K562 (cell line): Measurements from ENCODE around the gene ATP5F1D. TPM values are rescaled to one million over a fixed set of nuclear protein-coding genes. Genes with fewer than 3 reads are reported as not detected.

ENCODE experiments used
- ATAC-seq: fragments of 200-7000 bp; cut with Tn5 transposase; 3 replicates; pipeline ENCODE4 v1.9.1; 2020; ENCODE audit warnings: moderate library complexity
- BruUV-seq: library from RNA; stranded (reverse); fragments of 400-500 nt; replicated peaks from 2 replicates; lab custom pipeline; 2021; lab: Mats Ljungman, UMichigan
- CTCF ChIA-PET: fragments of 300-600 bp; formaldehyde crosslinking; extraction: SDS; loops from one replicate; lab custom pipeline; 2021; ENCODE audit warnings: low intra/inter-chr PET ratio; lab: Yijun Ruan, JAX
- POLR2A ChIA-PET: fragments of 300-600, 350-650 bp; sonication (Branson Sonifier 250); formaldehyde crosslinking; extraction: SDS; loops from one replicate; lab custom pipeline; 2021; ENCODE audit warnings: antibody characterized with exemption, inconsistent platforms; lab: Yijun Ruan, JAX
- DNase-seq, 4 experiments: peaks; one replicate each; pipeline versions ENCODE4 v3.0.0 to v3.0.0-alpha.2; 2011 to 2018; ENCODE audit warnings: low spot score in 3 of 4, mixed read lengths in 3 of 4; ENCODE audit errors: extremely low read depth in 1 of 4
- FAIRE-seq: peaks from 2 replicates; lab custom pipeline; 2011; peaks lifted over from hg19 to GRCh38; lab: Jason Lieb, UNC
- H2AFZ ChIP-seq: 2 replicates; pipeline ENCODE4 v1.6.0; 2011; ENCODE audit warnings: low read depth, low read length, control low read depth, inconsistent platforms
- H3K27ac ChIP-seq: fragments of 200-600 bp; 3 replicates; pipeline ENCODE4 v1.8.0; 2011; ENCODE audit warnings: low read depth, mild to moderate bottlenecking, control low read depth, inconsistent platforms, low read length, moderate library complexity, mixed read lengths; ENCODE audit errors: extremely low read depth
- H3K27me3 ChIP-seq, 2 experiments: fragments of 300-600 bp in 1 of 2; 2 replicates in 1 of 2; 3 replicates in 1 of 2; pipeline versions ENCODE4 v1.6.0 to v1.8.0; 2011; ENCODE audit warnings: inconsistent platforms in 2 of 2, low read length in 2 of 2, mild to moderate bottlenecking in 1 of 2, mixed read lengths in 1 of 2, moderate library complexity in 1 of 2; ENCODE audit not compliant: control insufficient read depth in 2 of 2, insufficient read depth in 2 of 2
- H3K36me3 ChIP-seq: fragments of 300-600 bp; 3 replicates; pipeline ENCODE4 v1.8.0; 2011; ENCODE audit warnings: mild to moderate bottlenecking, low read length, inconsistent platforms; ENCODE audit not compliant: control insufficient read depth, insufficient read depth
- H3K4me1 ChIP-seq, 2 experiments: fragments of 200-600 bp in 1 of 2; replicated peaks in 1 of 2; 2 replicates in 1 of 2; 3 replicates in 1 of 2; pipeline versions ENCODE4 v1.5.1 to v1.8.0; 2011; ENCODE audit warnings: inconsistent platforms in 2 of 2, low read length in 2 of 2, mild to moderate bottlenecking in 1 of 2, mixed read lengths in 1 of 2, moderate library complexity in 1 of 2; ENCODE audit not compliant: control insufficient read depth in 2 of 2, insufficient read depth in 2 of 2
- H3K4me2 ChIP-seq: 2 replicates; pipeline ENCODE4 v1.6.1; 2011; ENCODE audit warnings: low read length, control low read depth, inconsistent platforms, mixed read lengths; ENCODE audit not compliant: insufficient read depth
- H3K4me3 ChIP-seq: fragments of 200-600 bp; sonication (generic), shearing (Covaris generic); 2 replicates; pipeline ENCODE4 v1.5.1; 2016; ENCODE audit warnings: control low read depth, inconsistent platforms
- H3K79me2 ChIP-seq: fragments of 200-600 bp; 3 replicates; pipeline ENCODE4 v1.8.0; 2011; ENCODE audit warnings: low read length, inconsistent platforms; ENCODE audit not compliant: control insufficient read depth, insufficient read depth
- H3K9ac ChIP-seq, 2 experiments: 2 replicates each; pipeline versions ENCODE4 v1.6.0 to v1.6.1; 2011; ENCODE audit warnings: low read depth in 2 of 2, low read length in 2 of 2, control low read depth in 1 of 2, inconsistent platforms in 1 of 2, mild to moderate bottlenecking in 1 of 2, mixed read lengths in 1 of 2; ENCODE audit not compliant: insufficient read depth in 1 of 2
- H3K9me1 ChIP-seq: one replicate; pipeline ENCODE4 v1.6.0; 2011; ENCODE audit warnings: inconsistent platforms, mild to moderate bottlenecking, low read length, moderate library complexity; ENCODE audit not compliant: control insufficient read depth, insufficient read depth
- H3K9me3 ChIP-seq: replicated peaks from 2 replicates; pipeline ENCODE4 v1.5.1; 2011; ENCODE audit warnings: low read depth, low read length, inconsistent platforms; ENCODE audit not compliant: control insufficient read depth, insufficient read depth
- H4K20me1 ChIP-seq: replicated peaks from 2 replicates; pipeline ENCODE4 v1.6.1; 2011; ENCODE audit warnings: low read length, inconsistent platforms, mixed read lengths; ENCODE audit not compliant: control insufficient read depth, insufficient read depth
- ATF4 ChIP-seq: fragments of 450-650 bp; formaldehyde crosslinking; IDR thresholded peaks from 2 replicates; pipeline ENCODE4 v1.4.0; 2022; ENCODE audit warnings: mild to moderate bottlenecking, moderate library complexity
- CHD1 ChIP-seq: fragments of 200-600 bp; sonication (generic); IDR thresholded peaks from one replicate; pipeline ENCODE4 v1.6.1; 2012; ENCODE audit warnings: mild to moderate bottlenecking, moderate library complexity, low read length, inconsistent platforms
- HDGF ChIP-seq: fragments of 450-650 bp; IDR thresholded peaks from 2 replicates; pipeline ENCODE4 v1.6.1; 2016
- KDM5B ChIP-seq: fragments of 200-600 bp; sonication (generic); IDR thresholded peaks from 2 replicates; pipeline ENCODE4 v1.6.1; 2012; ENCODE audit warnings: low read depth, mild to moderate bottlenecking, moderate library complexity, low read length, control low read depth, inconsistent platforms; ENCODE audit not compliant: insufficient replicate concordance
- MLLT1 ChIP-seq, 2 experiments: fragments of 450-650 bp; IDR thresholded peaks; 2 replicates each; pipeline ENCODE4 v1.6.1; 2016
- NBN ChIP-seq: fragments of 450-650 bp; IDR thresholded peaks from 2 replicates; pipeline ENCODE4 v1.6.1; 2016; ENCODE audit warnings: low read depth, mild to moderate bottlenecking
- NKRF ChIP-seq: fragments of 450-650 bp; IDR thresholded peaks from 2 replicates; pipeline ENCODE4 v1.6.1; 2016; ENCODE audit warnings: borderline replicate concordance
- RUNX1 ChIP-seq: sonication (generic); IDR thresholded peaks from 2 replicates; pipeline ENCODE4 v1.6.1; 2016; ENCODE audit warnings: antibody characterized with exemption, low read depth
- STAG1 ChIP-seq: sonication (generic); formaldehyde crosslinking; IDR thresholded peaks from 2 replicates; pipeline ENCODE4 v1.5.0; 2020; ENCODE audit warnings: missing genetic modification reagents, borderline replicate concordance
- TEAD1 ChIP-seq, 2 experiments: fragments of 450-650 bp in 1 of 2; sonication (generic) in 1 of 2; formaldehyde crosslinking; IDR thresholded peaks; 2 replicates each; pipeline versions ENCODE4 v1.4.0 to v1.8.0; 2020 to 2022; ENCODE audit warnings: mild to moderate bottlenecking in 2 of 2, missing genetic modification reagents in 1 of 2
- TOE1 ChIP-seq, 2 experiments: fragments of 450-650 bp in 1 of 2; sonication (generic) in 1 of 2; formaldehyde crosslinking in 1 of 2; IDR thresholded peaks; 2 replicates each; pipeline versions ENCODE4 v1.7.1 to v1.8.0; 2016 to 2022; ENCODE audit warnings: borderline replicate concordance in 2 of 2, mild to moderate bottlenecking in 2 of 2, antibody characterized with exemption in 1 of 2, inconsistent platforms in 1 of 2, low read depth in 1 of 2, missing genetic modification reagents in 1 of 2, moderate library complexity in 1 of 2
- ZKSCAN3 ChIP-seq: fragments of 250-450 bp; sonication (Bioruptor Pico); IDR thresholded peaks from 2 replicates; pipeline ENCODE4 v1.4.0; 2020
- ZNF41 ChIP-seq: fragments of 250-450 bp; sonication (Bioruptor Pico); conservative IDR thresholded peaks from 2 replicates; pipeline ENCODE4 v1.4.0; 2020; ENCODE audit warnings: mild to moderate bottlenecking
- ZNF77 ChIP-seq: fragments of 250-450 bp; sonication (Bioruptor Pico); IDR thresholded peaks from 2 replicates; pipeline ENCODE4 v1.5.0; 2020
- whole genome bisulfite sequencing: fragments of 100-300 bp; shearing (Covaris generic); methylation state at CpG from one replicate; pipeline ENCODE4 v1.1.6; 2016; ENCODE audit warnings: low coverage, mixed read lengths; ENCODE audit not compliant: insufficient coverage; ENCODE audit errors: missing lambda C conversion rate; 5-methylcytosine and 5-hydroxymethylcytosine counted together
- in situ Hi-C: fragments of 300-500 bp; cut with MboI; formaldehyde crosslinking; loops from 4 replicates; pipeline ENCODE4 v1.15.0; 2018; ENCODE audit warnings: inconsistent platforms, mixed read lengths
- intact Hi-C: fragments of 100-400 bp; cut with micrococcal nuclease; formaldehyde crosslinking; loops from 2 replicates; pipeline ENCODE4 v1.14.2; 2022
- polyA plus RNA-seq, 8 experiments: library from polyadenylated mRNA; depleted of rRNA in 4 of 8; stranded (reverse) in 5 of 8; unstranded in 3 of 8; fragments of >200 nt; fragmentation: Nextera tagmentation in 2 of 8; fragmentation: Illumina TruSeq in 1 of 8; extraction: Ambion mirVana in 2 of 8; extraction: Trizol in 1 of 8; gene quantifications; 2 replicates each; pipeline versions ENCODE4 v1.2.1 to v1.2.3, GENCODE V29; 2011 to 2014; ENCODE audit warnings: inconsistent platforms in 1 of 8, missing spikeins in 1 of 8
- total RNA-seq, 7 experiments: library from RNA; depleted of rRNA in 6 of 7; stranded (reverse); fragments of >200 nt in 6 of 7; fragmentation: Illumina TruSeq in 2 of 7; extraction: Trizol in 2 of 7; gene quantifications; 2 replicates each; pipeline versions ENCODE4 v1.2.1 to v1.2.3, GENCODE V29; 2011 to 2021; ENCODE audit warnings: low replicate concordance in 1 of 7

The ATP5F1D gene
- total and polyA plus RNA-seq, 9 of the 15 experiments (the other 6 are each of a cell fraction or from before 2014, with no cell fraction given), result 3.9 to 409 (median 36.8) TPM

GRCh38 chr19:1206150-1206863, 35.2 kb upstream of the ATP5F1D start (continued):
- TF ChIP-seq TOE1 (IDR thresholded peaks at IDR 0.05; ENCODE audit: borderline replicate concordance) (no peak), TOE1 (CRISPR knock-in tag; IDR thresholded peaks at IDR 0.05; ENCODE audit: borderline replicate concordance, low read depth) (no peak)

GRCh38 chr19:1206864-1207450, 34.6 kb upstream of the ATP5F1D start:
- H3K4me2 ChIP-seq, result peak overlapping the region; percentile 96
- peaks cover 44 to 86% of the 10 kb centered on the region in 2 experiments for H3K4me1 ChIP-seq
- FAIRE-seq (no peak), DNase-seq (peak in 1 of 4 experiments; percentile 45), ATAC-seq (no peak; the same call in 1 of the 3 replicates)
- ChIA-PET CTCF (interaction anchor here (0.6 kb wide), 1 partner anchor 283 kb away, joined by 3 read pairs; no protein-coding TSS in a partner anchor), POLR2A (interaction anchor here (0.6 kb wide), 1 partner anchor 211 kb away, joined by 3 read pairs; no protein-coding TSS in a partner anchor)
- peaks cover 60% of the 10 kb centered on the region for H3K79me2 ChIP-seq
- 1% methylated on average over 30 of the region's 38 CpGs for whole genome bisulfite sequencing
- H3K27me3 ChIP-seq, result no peaks in the 10 kb centered on the region
- peaks cover 32% of the 10 kb centered on the region for H4K20me1 ChIP-seq
- intact Hi-C loops, result no loop called here
- H3K9ac ChIP-seq, result peak overlapping the region; percentile 81 to 96
- H3K9me3 ChIP-seq, result no peaks in the 10 kb centered on the region
- peaks cover 12% of the 10 kb centered on the region for H3K9me1 ChIP-seq
- TSS peak; percentile 65 for BruUV-seq
- H3K36me3 ChIP-seq, result peaks cover 38% of the 10 kb centered on the region; the same call in 2 of the 3 replicates
- H3K27ac ChIP-seq, result peak overlapping the region; percentile 91
- peak overlapping the region; percentile 83 for H3K4me3 ChIP-seq
- H2AFZ ChIP-seq, result no peak overlapping the region
- in situ Hi-C loops, result no loop called here
- peak in 1 of 2 experiments; percentile 35; a peak in 1 of 4 replicates for TF ChIP-seq MLLT1 (IDR thresholded peaks at IDR 0.05)
- peak; percentile 75 for TF ChIP-seq KDM5B
- TF ChIP-seq ZNF77 (CRISPR knock-in tag), result no peak
- TF ChIP-seq ATF4, result peak; percentile 37; the same call in 1 of the 2 replicates
- peak; percentile 77; the same call in 1 of the 2 replicates for TF ChIP-seq HDGF
- no peak for TF ChIP-seq ZKSCAN3
- no peak for TF ChIP-seq ZNF41 (CRISPR knock-in tag)
- TF ChIP-seq CHD1, result peak; percentile 88
- peak; percentile 7; the same call in 1 of the 2 replicates for TF ChIP-seq STAG1 (CRISPR knock-in tag)
- 0 out of 4 replicates have a peak, but pooled peaks of 1 of the 2 experiments have one; percentile 27 for TF ChIP-seq TEAD1 (CRISPR knock-in tag; IDR thresholded peaks at IDR 0.05)
- no peak for TF ChIP-seq RUNX1
- TF ChIP-seq NKRF, result no peak
- TF ChIP-seq NBN, result no peak
